ENCODE data around the gene FAH. TPM values are rescaled to one million over a fixed set of nuclear protein-coding genes. Genes with fewer than 3 reads are reported as not detected.

Gene FAH
- total RNA-seq, 2 donors from 2014 or later: 66.3 to 87.7 TPM

- H3K4me1 Mint-ChIP-seq: no peaks in the 10 kb centered on the region
- H3K9me3 Mint-ChIP-seq: no peaks in the 10 kb centered on the region
- H3K27ac Mint-ChIP-seq: no peak overlapping the region
- no peak overlapping the region for H3K4me3 Mint-ChIP-seq
- ATAC-seq (replicated peaks): no peak
- no peaks in the 10 kb centered on the region for H3K27me3 Mint-ChIP-seq
- H3K36me3 Mint-ChIP-seq (ENCODE audit: low read depth): peaks cover 34% of the 10 kb centered on the region
These were observed 19.6 kb downstream of the FAH start for GRCh38 chr15:80172401-80172800.

GRCh38 chr15:80173022-80173759 is 20.4 kb downstream of the FAH start:
- Mint-ChIP-seq H3K4me1 (no peaks in the 10 kb centered on the region), H3K27ac (no peak overlapping the region), H3K36me3 (ENCODE audit: low read depth) (peaks cover 38% of the 10 kb centered on the region), H3K4me3 (no peak overlapping the region), H3K9me3 (no peaks in the 10 kb centered on the region), H3K27me3 (no peaks in the 10 kb centered on the region)
- ATAC-seq (replicated peaks): peak; percentile 84

GRCh38 chr15:80174017-80174746 is 21.4 kb downstream of the FAH start:
- H3K36me3 Mint-ChIP-seq (ENCODE audit: low read depth): peaks cover 41% of the 10 kb centered on the region
- H3K27me3 Mint-ChIP-seq: no peaks in the 10 kb centered on the region
- ATAC-seq (replicated peaks): no peak
- no peak overlapping the region for H3K4me3 Mint-ChIP-seq
- no peak overlapping the region for H3K27ac Mint-ChIP-seq
- no peaks in the 10 kb centered on the region for H3K9me3 Mint-ChIP-seq
- peaks cover 4% of the 10 kb centered on the region for H3K4me1 Mint-ChIP-seq

GRCh38 chr15:80175436-80175835 is 22.6 kb downstream of the FAH start:
- no peak for ATAC-seq (replicated peaks)
- Mint-ChIP-seq H3K36me3 (ENCODE audit: low read depth) (peaks cover 45% of the 10 kb centered on the region), H3K27me3 (no peaks in the 10 kb centered on the region), H3K9me3 (no peaks in the 10 kb centered on the region), H3K27ac (no peak overlapping the region), H3K4me1 (peaks cover 4% of the 10 kb centered on the region), H3K4me3 (no peak overlapping the region)

GRCh38 chr15:80176443-80176842 is 23.6 kb downstream of the FAH start:
- Mint-ChIP-seq H3K27me3 (no peaks in the 10 kb centered on the region), H3K36me3 (ENCODE audit: low read depth) (peaks cover 47% of the 10 kb centered on the region), H3K27ac (no peak overlapping the region), H3K4me1 (peaks cover 4% of the 10 kb centered on the region), H3K4me3 (no peak overlapping the region), H3K9me3 (no peaks in the 10 kb centered on the region)
- no peak for ATAC-seq (replicated peaks)

- Mint-ChIP-seq H3K27me3 (no peaks in the 10 kb centered on the region), H3K4me1 (peaks cover 7% of the 10 kb centered on the region), H3K9me3 (no peaks in the 10 kb centered on the region), H3K36me3 (ENCODE audit: low read depth) (peaks cover 49% of the 10 kb centered on the region), H3K4me3 (no peak overlapping the region), H3K27ac (no peak overlapping the region)
- ATAC-seq (replicated peaks): no peak
These were observed 24.4 kb downstream of the FAH start for GRCh38 chr15:80177156-80177555.

GRCh38 chr15:80179025-80179759 is 26.4 kb downstream of the FAH start:
- Mint-ChIP-seq H3K9me3 (no peaks in the 10 kb centered on the region), H3K36me3 (ENCODE audit: low read depth) (peaks cover 68% of the 10 kb centered on the region), H3K4me3 (no peak overlapping the region), H3K27ac (peak overlapping the region; percentile 69), H3K4me1 (peaks cover 9% of the 10 kb centered on the region), H3K27me3 (no peaks in the 10 kb centered on the region)
- peak; percentile 86 for ATAC-seq (replicated peaks)

GRCh38 chr15:80179935-80180334 is 27.1 kb downstream of the FAH start:
- H3K36me3 Mint-ChIP-seq (ENCODE audit: low read depth): peaks cover 76% of the 10 kb centered on the region
- H3K9me3 Mint-ChIP-seq: no peaks in the 10 kb centered on the region

GRCh38 chr15:80180468-80180867 is 27.7 kb downstream of the FAH start:
- no peak for ATAC-seq (replicated peaks)
- Mint-ChIP-seq H3K27me3 (no peaks in the 10 kb centered on the region), H3K9me3 (no peaks in the 10 kb centered on the region), H3K4me1 (peaks cover 9% of the 10 kb centered on the region), H3K27ac (no peak overlapping the region), H3K4me3 (no peak overlapping the region), H3K36me3 (ENCODE audit: low read depth) (peaks cover 81% of the 10 kb centered on the region)

More at GRCh38 chr15:80179935-80180334, 27.1 kb downstream of the FAH start:
- Mint-ChIP-seq H3K4me3 (no peak overlapping the region), H3K27me3 (no peaks in the 10 kb centered on the region), H3K4me1 (peaks cover 9% of the 10 kb centered on the region), H3K27ac (peak overlapping the region; percentile 69)
- ATAC-seq (replicated peaks): no peak

- Mint-ChIP-seq H3K9me3 (no peaks in the 10 kb centered on the region), H3K4me1 (peaks cover 9% of the 10 kb centered on the region), H3K27ac (peak overlapping the region; percentile 48)
These were observed 28.2 kb downstream of the FAH start for GRCh38 chr15:80180986-80181385.

GRCh38 chr15:80182611-80183261 is 29.9 kb downstream of the FAH start:
- Mint-ChIP-seq H3K4me1 (peaks cover 9% of the 10 kb centered on the region), H3K27me3 (no peaks in the 10 kb centered on the region), H3K9me3 (no peaks in the 10 kb centered on the region), H3K36me3 (ENCODE audit: low read depth) (peaks cover 89% of the 10 kb centered on the region), H3K27ac (no peak overlapping the region), H3K4me3 (no peak overlapping the region)
- ATAC-seq (replicated peaks): no peak

More at GRCh38 chr15:80180986-80181385, 28.2 kb downstream of the FAH start:
- Mint-ChIP-seq H3K36me3 (ENCODE audit: low read depth) (peaks cover 86% of the 10 kb centered on the region), H3K4me3 (no peak overlapping the region), H3K27me3 (no peaks in the 10 kb centered on the region)
- no peak for ATAC-seq (replicated peaks)

- Mint-ChIP-seq H3K9me3 (no peaks in the 10 kb centered on the region), H3K36me3 (ENCODE audit: low read depth) (peaks cover 83% of the 10 kb centered on the region), H3K27ac (no peak overlapping the region)
These were observed 30.5 kb downstream of the FAH start for GRCh38 chr15:80183306-80183705.

GRCh38 chr15:80183886-80184285 is 31.1 kb downstream of the FAH start:
- H3K27ac Mint-ChIP-seq: no peak overlapping the region
- H3K27me3 Mint-ChIP-seq: no peaks in the 10 kb centered on the region
- H3K4me3 Mint-ChIP-seq: no peak overlapping the region
- no peak for ATAC-seq (replicated peaks)
- H3K9me3 Mint-ChIP-seq: no peaks in the 10 kb centered on the region
- peaks cover 7% of the 10 kb centered on the region for H3K4me1 Mint-ChIP-seq
- H3K36me3 Mint-ChIP-seq (ENCODE audit: low read depth): peaks cover 78% of the 10 kb centered on the region

More at GRCh38 chr15:80183306-80183705, 30.5 kb downstream of the FAH start:
- H3K4me3 Mint-ChIP-seq: no peak overlapping the region
- peaks cover 9% of the 10 kb centered on the region for H3K4me1 Mint-ChIP-seq
- no peaks in the 10 kb centered on the region for H3K27me3 Mint-ChIP-seq
- no peak for ATAC-seq (replicated peaks)

- Mint-ChIP-seq H3K4me1 (peaks cover 5% of the 10 kb centered on the region), H3K36me3 (ENCODE audit: low read depth) (peaks cover 71% of the 10 kb centered on the region), H3K27ac (no peak overlapping the region), H3K9me3 (no peaks in the 10 kb centered on the region), H3K27me3 (no peaks in the 10 kb centered on the region), H3K4me3 (no peak overlapping the region)
- ATAC-seq (replicated peaks): no peak
These were observed 31.8 kb downstream of the FAH start for GRCh38 chr15:80184554-80184953.

All from activated T-helper 17 cell treated with anti-CD3 and anti-CD28 coated beads, Interleukin-2, amount 50 U/mL, for 72 hours (primary cell).